GM23248 (cell line): ENCODE results near the gene ADGRL4. TPM values are rescaled to one million over a fixed set of nuclear protein-coding genes. Genes with fewer than 3 reads are reported as not detected.
A peak's percentile ranks its signal among the peaks of the same experiment; 100 is the strongest.
"Not testable (repeated sequence)": the region's sequence is repeated elsewhere in the genome, so short reads cannot be mapped to it uniquely, and the experiment has no call there.

Experiments
- DNase-seq: peaks from one replicate; pipeline ENCODE4 v3.0.0-alpha.2; 2015
- H2AFZ ChIP-seq: fragments of 200-600 bp; sonication (generic); 2 replicates; pipeline ENCODE4 v1.6.1; 2016; ENCODE audit warnings: antibody characterized with exemption
- H3F3A ChIP-seq: fragments of 200-600 bp; sonication (generic); 2 replicates; pipeline ENCODE4 v1.6.1; 2016; ENCODE audit warnings: mild to moderate bottlenecking, antibody characterized with exemption, mixed run types; ENCODE audit not compliant: insufficient read depth
- H3K27ac ChIP-seq: fragments of 200-600 bp; sonication (generic); 2 replicates; pipeline ENCODE4 v1.5.1; 2016; ENCODE audit warnings: mild to moderate bottlenecking
- H3K27me3 ChIP-seq: fragments of 200-600 bp; sonication (generic); replicated peaks from 2 replicates; pipeline ENCODE4 v1.6.1; 2016; ENCODE audit warnings: mild to moderate bottlenecking; ENCODE audit not compliant: insufficient read depth
- H3K36me3 ChIP-seq: fragments of 200-600 bp; sonication (generic); 2 replicates; pipeline ENCODE4 v1.6.1; 2016; ENCODE audit warnings: low read depth, mild to moderate bottlenecking
- H3K4me1 ChIP-seq: fragments of 200-600 bp; sonication (generic); 2 replicates; pipeline ENCODE4 v1.6.1; 2016; ENCODE audit warnings: mild to moderate bottlenecking; ENCODE audit not compliant: insufficient read depth
- H3K4me2 ChIP-seq: fragments of 200-600 bp; sonication (generic); one replicate; pipeline ENCODE4 v1.6.1; 2016; ENCODE audit warnings: mild to moderate bottlenecking; ENCODE audit not compliant: unreplicated experiment
- H3K4me3 ChIP-seq: fragments of 200-600 bp; sonication (generic); 2 replicates; pipeline ENCODE4 v1.5.1; 2016; ENCODE audit warnings: mild to moderate bottlenecking
- H3K79me2 ChIP-seq: fragments of 200-600 bp; sonication (generic); 2 replicates; pipeline ENCODE4 v1.6.1; 2016; ENCODE audit warnings: mild to moderate bottlenecking; ENCODE audit not compliant: insufficient read depth
- H3K9ac ChIP-seq: fragments of 200-600 bp; sonication (generic); 2 replicates; pipeline ENCODE4 v1.6.1; 2016; ENCODE audit warnings: mild to moderate bottlenecking
- H3K9me2 ChIP-seq: fragments of 200-600 bp; sonication (generic); 2 replicates; pipeline ENCODE4 v1.6.1; 2016; ENCODE audit warnings: mixed run types, mild to moderate bottlenecking, moderate library complexity; ENCODE audit not compliant: insufficient read depth
- H3K9me3 ChIP-seq: fragments of 200-600 bp; sonication (generic); one replicate; pipeline ENCODE4 v1.6.1; 2017; ENCODE audit warnings: low read depth
- H4K20me1 ChIP-seq: fragments of 200-600 bp; sonication (generic); 2 replicates; pipeline ENCODE4 v1.6.0; 2016; ENCODE audit not compliant: insufficient read depth
- EZH2 ChIP-seq: fragments of 200-600 bp; sonication (generic); IDR thresholded peaks from 2 replicates; pipeline ENCODE4 v1.6.1; 2018; ENCODE audit warnings: antibody characterized with exemption, mild to moderate bottlenecking; ENCODE audit not compliant: insufficient read depth, poor library complexity, severe bottlenecking
- EZH2phosphoT487 ChIP-seq: fragments of 200-600 bp; sonication (generic); IDR thresholded peaks from 2 replicates; pipeline ENCODE4 v1.6.1; 2018; ENCODE audit warnings: antibody characterized with exemption, moderate library complexity, mild to moderate bottlenecking, low read depth; ENCODE audit not compliant: insufficient read depth
- WGBS, 2 experiments: methylation state at CpG; one replicate each; pipeline ENCODE4 v1.1.6; 2015 to 2017; ENCODE audit warnings: low lambda C conversion rate in 2 of 2, low coverage in 1 of 2; ENCODE audit errors: missing lambda C conversion rate in 2 of 2; 5-methylcytosine and 5-hydroxymethylcytosine counted together
- in situ Hi-C: fragments of 300-500 bp; cut with MboI; formaldehyde crosslinking; loops from 2 replicates; pipeline ENCODE4 v1.15.0; 2020
- polyA plus RNA-seq: library from polyadenylated mRNA; unstranded; fragments of >200 nt; fragmentation: Nextera tagmentation; extraction: Ambion mirVana; gene quantifications from 2 replicates; pipeline ENCODE4 v1.2.1, GENCODE V29; 2016
- total RNA-seq: library from RNA; depleted of rRNA; stranded (reverse); fragments of >200 nt; shearing (Covaris generic); gene quantifications from 2 replicates; pipeline ENCODE4 v1.2.3, GENCODE V29; 2014

Gene ADGRL4
- total and polyA plus RNA-seq, 2 experiments from 2014 or later: 10.6 to 18.1 TPM

DNA sequence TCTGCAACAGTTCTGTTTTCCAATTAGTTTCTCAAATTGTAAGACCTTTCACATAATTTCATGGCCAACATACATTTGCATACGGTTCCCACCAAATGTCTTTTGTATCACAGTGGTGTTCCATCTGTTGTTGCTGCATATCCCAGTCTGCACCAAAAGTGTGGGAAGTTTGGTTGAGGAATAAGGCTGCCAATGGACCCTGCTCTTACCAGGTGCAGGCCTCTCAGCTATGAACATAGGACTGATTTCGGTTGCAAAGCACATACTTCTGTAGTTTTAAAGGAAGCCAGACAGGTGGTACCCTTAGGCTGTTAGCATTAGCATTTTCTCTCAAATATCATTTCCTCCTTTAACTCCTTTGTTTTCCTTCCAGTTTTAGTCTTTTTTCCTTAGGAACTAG, 33.8 kb downstream of the ADGRL4 start:
- Histone ChIP-seq H3K4me1 (no peaks in the 10 kb centered on the region), H3K9ac (no peak overlapping the region), H3K4me3 (no peak overlapping the region), H3K9me3 (no peaks in the 10 kb centered on the region), H3K27ac (no peak overlapping the region), H3K79me2 (no peaks in the 10 kb centered on the region), H3K36me3 (no peaks in the 10 kb centered on the region), H3K9me2 (no peaks in the 10 kb centered on the region), H4K20me1 (no peaks in the 10 kb centered on the region), H3K27me3 (no peaks in the 10 kb centered on the region), H2AFZ (no peak overlapping the region), H3F3A (no peaks in the 10 kb centered on the region), H3K4me2 (no peak overlapping the region)
- in situ Hi-C loops: no loop called here
- WGBS, 2 experiments: 42 to 46% methylated on average over 2 of the region's 2 CpGs
- no peak for TF ChIP-seq EZH2
- no peak for TF ChIP-seq EZH2phosphoT487
- DNase-seq: no peak

GRCh38 chr1:78967091-78967490, 39.4 kb downstream of the ADGRL4 start:
- H3K4me3 ChIP-seq, H4K20me1 ChIP-seq, in situ Hi-C loops, H3K9me2 ChIP-seq, DNase-seq, H3F3A ChIP-seq, H3K27me3 ChIP-seq, H3K9me3 ChIP-seq, H3K27ac ChIP-seq, H3K4me1 ChIP-seq, H3K36me3 ChIP-seq, H3K9ac ChIP-seq, H2AFZ ChIP-seq, H3K4me2 ChIP-seq, H3K79me2 ChIP-seq: not testable (repeated sequence)

DNA sequence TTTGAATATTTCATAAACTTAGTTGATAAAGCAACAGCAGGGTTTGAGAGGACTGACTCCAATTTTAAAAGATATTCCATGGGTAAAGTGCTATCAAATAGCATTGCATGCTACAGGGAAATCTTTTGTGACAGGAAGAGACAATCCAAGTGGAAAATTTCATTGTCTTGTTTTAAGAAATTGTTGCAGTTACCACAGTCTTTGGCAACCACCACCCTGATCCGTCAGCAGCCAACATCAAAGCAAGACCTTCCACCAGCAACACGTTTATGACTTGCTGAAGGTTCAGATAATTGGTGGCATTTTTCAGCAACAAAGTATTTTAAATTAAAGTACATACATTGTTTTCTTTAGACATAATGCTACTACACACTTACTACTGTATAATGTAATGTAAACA, 47.8 kb downstream of the ADGRL4 start:
- 13 to 15% methylated on average over 2 of the region's 2 CpGs for WGBS, 2 experiments
- Histone ChIP-seq H2AFZ (no peak overlapping the region), H3K36me3 (no peaks in the 10 kb centered on the region), H3K9me3 (no peaks in the 10 kb centered on the region), H3K9me2 (no peaks in the 10 kb centered on the region), H3K4me2 (no peak overlapping the region), H4K20me1 (no peaks in the 10 kb centered on the region), H3K27ac (no peak overlapping the region), H3F3A (no peaks in the 10 kb centered on the region), H3K9ac (no peak overlapping the region), H3K79me2 (no peaks in the 10 kb centered on the region), H3K27me3 (no peaks in the 10 kb centered on the region), H3K4me3 (no peak overlapping the region), H3K4me1 (no peaks in the 10 kb centered on the region)
- no peak for TF ChIP-seq EZH2
- TF ChIP-seq EZH2phosphoT487: no peak
- in situ Hi-C loops: no loop called here
- no peak for DNase-seq

DNA sequence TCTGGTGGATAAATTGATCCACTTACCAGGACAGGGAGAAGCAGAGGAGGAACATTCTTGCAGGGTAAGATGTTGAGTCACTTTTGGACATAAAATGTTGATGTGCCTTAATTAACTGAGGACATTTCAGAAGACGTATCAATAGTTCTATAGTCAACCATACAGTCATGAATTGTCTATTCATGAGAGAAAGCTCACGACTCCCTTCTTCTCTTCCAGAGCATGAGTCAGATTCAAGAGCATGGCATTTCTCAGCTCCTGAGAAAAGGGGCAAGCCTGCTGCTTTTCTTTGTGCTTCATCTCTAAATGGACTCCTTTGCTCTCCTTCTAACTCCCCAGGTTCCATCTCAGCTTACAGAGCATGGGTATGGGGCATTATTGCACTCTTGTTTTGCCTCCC, 55.7 kb downstream of the ADGRL4 start:
- no peak for TF ChIP-seq EZH2
- no peak for TF ChIP-seq EZH2phosphoT487
- Histone ChIP-seq H3K36me3 (no peaks in the 10 kb centered on the region), H3K27me3 (no peaks in the 10 kb centered on the region), H3K9me3 (no peaks in the 10 kb centered on the region), H3K9ac (no peak overlapping the region), H2AFZ (peak overlapping the region; percentile 19; the same call in 1 of the 2 replicates), H3K4me2 (no peak overlapping the region), H3K9me2 (no peaks in the 10 kb centered on the region), H3K79me2 (no peaks in the 10 kb centered on the region), H3K4me1 (no peaks in the 10 kb centered on the region; the same call in 1 of the 2 replicates), H3K4me3 (no peak overlapping the region), H3K27ac (no peak overlapping the region), H4K20me1 (no peaks in the 10 kb centered on the region), H3F3A (no peaks in the 10 kb centered on the region)
- peak; percentile 38 for DNase-seq
- in situ Hi-C loops: no loop called here
- WGBS, 2 experiments: 37 to 43% methylated on average over 2 of the region's 2 CpGs

GRCh38 chr1:78949227-78949626, 57.3 kb downstream of the ADGRL4 start:
- in situ Hi-C loops: no loop called here
- H3K9ac ChIP-seq: no peak overlapping the region
- H3K4me1 ChIP-seq: no peaks in the 10 kb centered on the region; the same call in 1 of the 2 replicates
- H3K4me3 ChIP-seq: no peak overlapping the region
- no peak overlapping the region for H3K4me2 ChIP-seq
- no peaks in the 10 kb centered on the region for H3F3A ChIP-seq
- no peak overlapping the region for H3K27ac ChIP-seq
- H3K79me2 ChIP-seq: no peaks in the 10 kb centered on the region
- no peaks in the 10 kb centered on the region for H3K9me3 ChIP-seq
- no peak for TF ChIP-seq EZH2
- TF ChIP-seq EZH2phosphoT487: no peak
- no peaks in the 10 kb centered on the region for H3K27me3 ChIP-seq
- H2AFZ ChIP-seq: no peak overlapping the region
- no peaks in the 10 kb centered on the region for H4K20me1 ChIP-seq
- DNase-seq: no peak
- WGBS, 2 experiments: 60 to 66% methylated on average over 2 of the region's 2 CpGs
- H3K36me3 ChIP-seq: no peaks in the 10 kb centered on the region
- H3K9me2 ChIP-seq: no peaks in the 10 kb centered on the region
